Heart right ventricle (tissue), 16 donors: Measurements from ENCODE around the gene SMAD3. TPM values are rescaled to one million over a fixed set of nuclear protein-coding genes. Genes with fewer than 3 reads are reported as not detected.

Experiments used
- ATAC-seq, 8 donors: fragments of 200-7000 bp; cut with Tn5 transposase; one replicate each; pipeline ENCODE4 v1.9.1; 2020; ENCODE audit warnings: mild to moderate bottlenecking in 8 of 8, moderate library complexity in 8 of 8, moderate number of reproducible peaks in 1 of 8
- DNase-seq, 2 donors: peaks; one replicate each; pipeline ENCODE4 v3.0.0-alpha.2; 2020
- H3K27ac ChIP-seq, 10 donors: fragments of 200-600 bp; sonication (generic) in 2 of 10; one replicate each; pipeline versions ENCODE4 v1.5.0 to v1.8.0; 2020 to 2022; ENCODE audit warnings: mild to moderate bottlenecking in 3 of 10
- H3K27me3 ChIP-seq, 7 donors: fragments of 200-600 bp; one replicate each; pipeline ENCODE4 v1.8.0; 2021 to 2022; ENCODE audit warnings: mild to moderate bottlenecking in 2 of 7
- H3K36me3 ChIP-seq, 9 donors: fragments of 200-600 bp; sonication (generic) in 1 of 9; one replicate each; pipeline versions ENCODE4 v1.5.0 to v1.8.0; 2020 to 2022; ENCODE audit warnings: mild to moderate bottlenecking in 2 of 9
- H3K4me1 ChIP-seq, 9 donors: fragments of 200-600 bp; sonication (generic) in 1 of 9; one replicate each; pipeline versions ENCODE4 v1.5.0 to v1.8.0; 2020 to 2022; ENCODE audit warnings: mild to moderate bottlenecking in 4 of 9
- H3K4me3 ChIP-seq, 10 donors: fragments of 200-600 bp; sonication (generic) in 2 of 10; one replicate each; pipeline versions ENCODE4 v1.5.0 to v1.8.0; 2020 to 2022; ENCODE audit warnings: mild to moderate bottlenecking in 7 of 10, moderate library complexity in 2 of 10
- H3K9me3 ChIP-seq, 11 donors: fragments of 200-600 bp in 10 of 11; sonication (generic) in 2 of 11; one replicate each; pipeline versions ENCODE4 v1.5.0 to v1.8.0; 2013 to 2022; ENCODE audit warnings: mild to moderate bottlenecking in 2 of 11, control low read depth in 1 of 11, moderate library complexity in 1 of 11
- WGBS, 2 donors: extraction: QIAGEN DNeasy Blood & Tissue Kit; methylation state at CpG; one replicate each; pipeline ENCODE4 v1.1.7; 2013; ENCODE audit warnings: inconsistent platforms in 1 of 2; 5-methylcytosine and 5-hydroxymethylcytosine counted together
- intact Hi-C, 10 donors: fragments of 100-400 bp; cut with DNase I; formaldehyde crosslinking; loops; one replicate each; pipeline versions ENCODE4 v1.11.1 to v1.14.2; 2022
- polyA plus RNA-seq, 2 donors: library from polyadenylated mRNA; stranded (reverse); fragments of 200-250 nt; gene quantifications; one replicate each; pipeline ENCODE4 v1.2.3, GENCODE V29; 2013
- total RNA-seq, 10 donors: library from RNA; stranded (reverse); fragmentation: NEBNext Ultra II Directional in 3 of 10; extraction: Animal tissue kit (Norgen Biotek cat#: 25700) in 3 of 10; gene quantifications; one replicate each; pipeline versions ENCODE4 v1.2.1 to v1.2.4, GENCODE V29; 2021 to 2023
- TF ChIP-seq, protein P1 (sequence below), 9 donors: fragments of 200-600 bp; sonication (generic) in 2 of 9; IDR thresholded peaks; one replicate each; pipeline versions ENCODE4 v1.5.0 to v1.8.0; 2021 to 2022; ENCODE audit warnings: antibody characterized with exemption in 9 of 9, mild to moderate bottlenecking in 5 of 9, moderate library complexity in 1 of 9
- donor health status: Arrhythmogenic right ventricular cardiomyopathy.
- donor health status: ischemic (EF 13 %, LVEDD 7.1; RV severe dilation, severe dysfunction).
- donor health status: healthy with polysubstance abuse.
- donor health status: DM: no; HTN: yes; CAD: no.
- donor health status: DM: no; HTN: no; CAD: no.
- donor health status: ischemic (EF 25% LVEDD 6.9; RV normal size, moderate dysfunction).
- donor health status: ischemic (EF 25% LVEDD 5.7; RV mildly dilated, moderate dysfunction).
- donor health status: healthy.
- donor health status: DM: yes; HTN: yes; CAD: no.
- donor health status: Ischemic cardiomyopathy.
- donor health status: ischemic (EF 35%, LVEDD 5.7; RV mildly dilated, moderate dysfunction).
- donor health status: nonischemic (EF 11% LVEDD 7.7; RV severe dilation, severe dysfunction).
- donor health status: DM: yes; HTN: yes; CAD: no.
- donor health status: PGD.
- donor health status: ischemic (EF 29% LVEDD 5.4; RV normal size, mild dysfunction).
- donor health status: nonischemic (EF 23%, LVEDD 6.1; RV moderate dilation, normal function).

The SMAD3 gene
- total and polyA plus RNA-seq, 12 donors, result 6.2 to 44.8 (median 15.5) TPM

DNA sequence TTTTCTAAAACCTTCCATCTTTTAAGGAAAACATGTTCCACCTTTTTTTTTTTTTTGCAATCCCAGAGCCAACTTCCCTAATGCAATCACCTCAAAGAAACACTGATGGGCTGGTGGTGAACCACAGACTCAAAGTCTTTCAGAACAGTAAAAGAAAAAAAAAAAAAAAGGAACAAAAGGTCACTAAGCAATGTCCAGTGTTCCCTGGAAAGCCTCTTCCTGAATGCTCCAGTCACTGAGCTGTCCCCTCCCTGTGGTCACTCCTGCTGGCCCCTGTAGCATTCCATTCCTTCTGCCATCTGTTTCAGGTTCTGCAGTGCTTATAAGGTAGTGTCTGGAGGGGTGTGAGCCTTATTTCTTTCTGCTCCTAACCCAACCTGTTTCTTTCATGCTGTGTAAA lies 135.7 kb downstream of the SMAD3 start:
- DNase-seq (no peak), ATAC-seq (no peak)
- H3K4me3 ChIP-seq, result no peak overlapping the region
- peak overlapping the region in 1 of 10 donors; percentile 24 for H3K27ac ChIP-seq
- peaks cover 0 to 56% (median 0%) of the 10 kb centered on the region in 9 donors for H3K36me3 ChIP-seq
- peaks cover 5 to 58% (median 26%) of the 10 kb centered on the region in 9 donors for H3K4me1 ChIP-seq
- intact Hi-C loops, result no loop called here
- TF ChIP-seq, protein P1, sequence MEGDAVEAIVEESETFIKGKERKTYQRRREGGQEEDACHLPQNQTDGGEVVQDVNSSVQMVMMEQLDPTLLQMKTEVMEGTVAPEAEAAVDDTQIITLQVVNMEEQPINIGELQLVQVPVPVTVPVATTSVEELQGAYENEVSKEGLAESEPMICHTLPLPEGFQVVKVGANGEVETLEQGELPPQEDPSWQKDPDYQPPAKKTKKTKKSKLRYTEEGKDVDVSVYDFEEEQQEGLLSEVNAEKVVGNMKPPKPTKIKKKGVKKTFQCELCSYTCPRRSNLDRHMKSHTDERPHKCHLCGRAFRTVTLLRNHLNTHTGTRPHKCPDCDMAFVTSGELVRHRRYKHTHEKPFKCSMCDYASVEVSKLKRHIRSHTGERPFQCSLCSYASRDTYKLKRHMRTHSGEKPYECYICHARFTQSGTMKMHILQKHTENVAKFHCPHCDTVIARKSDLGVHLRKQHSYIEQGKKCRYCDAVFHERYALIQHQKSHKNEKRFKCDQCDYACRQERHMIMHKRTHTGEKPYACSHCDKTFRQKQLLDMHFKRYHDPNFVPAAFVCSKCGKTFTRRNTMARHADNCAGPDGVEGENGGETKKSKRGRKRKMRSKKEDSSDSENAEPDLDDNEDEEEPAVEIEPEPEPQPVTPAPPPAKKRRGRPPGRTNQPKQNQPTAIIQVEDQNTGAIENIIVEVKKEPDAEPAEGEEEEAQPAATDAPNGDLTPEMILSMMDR (IDR thresholded peaks at IDR 0.05), result no peak
- no peaks in the 10 kb centered on the region for H3K9me3 ChIP-seq
- no peaks in the 10 kb centered on the region for H3K27me3 ChIP-seq

DNA sequence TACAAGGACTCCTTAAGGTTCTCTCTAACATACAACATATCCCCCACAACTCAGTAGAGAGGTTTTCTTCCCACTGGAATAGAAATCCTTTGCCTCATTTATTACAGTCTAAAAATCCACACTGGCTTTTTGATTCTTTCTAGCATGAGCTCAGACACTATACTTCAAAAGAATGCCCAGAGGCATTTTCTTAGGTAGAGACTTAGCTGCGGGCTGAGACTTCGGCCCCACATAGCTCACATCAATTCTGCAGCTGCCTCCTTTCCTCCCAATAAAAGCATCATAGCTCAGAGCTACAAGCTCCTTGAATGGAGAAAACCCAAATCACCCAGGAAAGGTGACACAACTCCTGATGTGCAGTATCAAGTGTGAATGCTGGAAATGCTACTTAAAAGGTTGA lies 136.7 kb downstream of the SMAD3 start:
- no peak for DNase-seq
- no peak overlapping the region for H3K4me3 ChIP-seq
- TF ChIP-seq, protein P1 (IDR thresholded peaks at IDR 0.05), result no peak
- H3K27ac ChIP-seq, result no peak overlapping the region
- WGBS, 2 donors, result 97 to 98% methylated on average over 2 of the region's 2 CpGs
- peaks cover 0 to 66% (median 0%) of the 10 kb centered on the region in 9 donors for H3K36me3 ChIP-seq
- H3K9me3 ChIP-seq, result no peaks in the 10 kb centered on the region
- ATAC-seq, result no peak
- intact Hi-C loops, result no loop called here
- peaks cover 5 to 58% (median 26%) of the 10 kb centered on the region in 9 donors for H3K4me1 ChIP-seq
- H3K27me3 ChIP-seq, result no peaks in the 10 kb centered on the region

DNA sequence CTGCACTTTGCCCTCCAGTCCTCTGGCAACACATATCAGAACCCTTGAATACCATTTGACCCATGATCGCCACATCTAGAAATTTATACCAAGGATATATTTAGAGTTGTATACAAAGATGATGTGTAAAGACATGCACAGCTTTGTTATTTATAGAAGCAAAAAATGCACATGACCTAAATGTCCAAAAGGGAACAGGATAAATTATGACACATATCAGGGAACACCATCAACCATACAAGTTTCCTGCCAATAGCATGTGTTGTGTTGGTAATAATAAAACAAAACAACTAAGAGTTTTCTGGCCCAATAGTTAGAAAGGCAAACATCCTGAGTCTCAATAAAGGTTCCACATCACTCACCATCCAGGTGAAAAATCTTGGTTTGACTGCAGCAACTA lies 137.6 kb downstream of the SMAD3 start:
- Histone ChIP-seq H3K27me3 (no peaks in the 10 kb centered on the region), H3K4me1 (peaks cover 5 to 52% (median 26%) of the 10 kb centered on the region in 9 donors), H3K36me3 (peaks cover 0 to 75% (median 3%) of the 10 kb centered on the region in 9 donors), H3K9me3 (no peaks in the 10 kb centered on the region), H3K27ac (no peak overlapping the region), H3K4me3 (no peak overlapping the region)
- intact Hi-C loops, result no loop called here
- TF ChIP-seq, protein P1 (IDR thresholded peaks at IDR 0.05), result no peak
- no peak for DNase-seq
- WGBS, 2 donors, result 56 to 75% methylated on average over 1 of the region's 1 CpG
- ATAC-seq, result peak in 1 of 8 donors; percentile 21

DNA sequence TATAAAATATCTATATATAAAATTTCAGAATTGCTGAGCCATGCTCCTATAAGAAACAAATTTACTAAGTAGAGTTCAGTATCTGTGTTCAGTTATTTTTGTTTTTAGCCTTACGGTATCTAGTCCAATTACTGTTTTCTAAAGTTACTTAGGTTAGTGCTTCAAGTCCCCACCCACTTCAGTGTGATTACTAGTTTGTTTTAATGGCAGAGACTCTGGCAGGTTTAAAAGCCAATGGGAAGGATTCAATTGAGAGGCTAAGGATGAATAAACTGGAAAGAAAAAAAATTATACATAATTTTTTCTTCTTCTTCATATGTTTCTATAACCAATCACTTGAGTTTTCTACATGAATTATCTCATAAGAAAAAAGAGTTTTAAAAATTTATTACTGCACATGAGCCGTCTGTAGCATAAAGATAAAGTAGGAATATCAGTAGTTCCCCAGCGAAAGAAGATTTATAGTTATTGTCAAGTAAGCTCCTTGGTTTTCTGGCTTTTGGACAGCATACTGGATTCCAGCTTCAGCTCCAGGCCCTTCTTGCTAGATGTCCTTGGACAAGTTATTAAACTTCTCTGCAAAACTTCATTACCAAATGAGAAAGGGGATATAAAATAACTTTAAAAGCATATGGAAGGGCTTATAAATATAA lies 142.3 kb downstream of the SMAD3 start:
- intact Hi-C loops, result no loop called here
- no peaks in the 10 kb centered on the region for H3K9me3 ChIP-seq
- TF ChIP-seq, protein P1 (IDR thresholded peaks at IDR 0.05), result no peak
- H3K4me1 ChIP-seq, result peaks cover 0 to 7% (median 3%) of the 10 kb centered on the region in 9 donors
- no peak overlapping the region for H3K27ac ChIP-seq
- WGBS, 2 donors, result 96 to 99% methylated on average over 3 of the region's 3 CpGs
- no peak overlapping the region for H3K4me3 ChIP-seq
- peaks cover 0 to 78% (median 10%) of the 10 kb centered on the region in 9 donors for H3K36me3 ChIP-seq
- H3K27me3 ChIP-seq, result no peaks in the 10 kb centered on the region
- ATAC-seq (no peak), DNase-seq (no peak)
